Immature natural killer cell (primary cell): ENCODE data around the gene PRKCB. TPM values are rescaled to one million over a fixed set of nuclear protein-coding genes. Genes with fewer than 3 reads are reported as not detected.
A peak's percentile ranks its signal among the peaks of the same experiment; 100 is the strongest.

Experiments
- DNase-seq, 3 donors: peaks; one replicate each; pipeline ENCODE4 v3.0.0; 2022; ENCODE audit warnings: mixed read lengths in 1 of 3
- H3K27ac Mint-ChIP-seq, 6 donors: one replicate each; pipeline ENCODE4 v1.8.0; 2020; ENCODE audit warnings: mixed read lengths in 6 of 6, mild to moderate bottlenecking in 5 of 6, inconsistent platforms in 4 of 6, moderate library complexity in 3 of 6
- H3K27me3 Mint-ChIP-seq, 3 donors: one replicate each; pipeline ENCODE4 v1.8.0; 2020 to 2021; ENCODE audit warnings: low read depth in 3 of 3, mild to moderate bottlenecking in 3 of 3, mixed read lengths in 3 of 3, moderate library complexity in 3 of 3, inconsistent platforms in 1 of 3
- H3K36me3 Mint-ChIP-seq, 3 donors: one replicate each; pipeline ENCODE4 v1.8.0; 2020; ENCODE audit warnings: mixed read lengths in 3 of 3, inconsistent platforms in 2 of 3, mild to moderate bottlenecking in 2 of 3
- H3K4me1 Mint-ChIP-seq, 2 donors: one replicate each; pipeline ENCODE4 v1.8.0; 2020; ENCODE audit warnings: inconsistent platforms in 2 of 2, mild to moderate bottlenecking in 2 of 2, mixed read lengths in 2 of 2, moderate library complexity in 1 of 2
- H3K4me3 Mint-ChIP-seq, 5 donors: one replicate each; pipeline ENCODE4 v1.8.0; 2020; ENCODE audit warnings: mild to moderate bottlenecking in 5 of 5, mixed read lengths in 5 of 5, inconsistent platforms in 3 of 5, moderate library complexity in 3 of 5
- H3K9me3 Mint-ChIP-seq, 6 donors: one replicate each; pipeline ENCODE4 v1.8.0; 2020; ENCODE audit warnings: mild to moderate bottlenecking in 6 of 6, mixed read lengths in 6 of 6, inconsistent platforms in 4 of 6, moderate library complexity in 3 of 6
- polyA plus RNA-seq, 3 donors: library from polyadenylated mRNA; unstranded; fragments of 300-500 nt; fragmentation: Illumina TruSeq; gene quantifications; one replicate each; pipeline ENCODE4 v1.2.3, GENCODE V29; 2021

The PRKCB gene
- polyA plus RNA-seq, 3 donors from 2014 or later = 78.7 to 110 (median 104) TPM

DNA sequence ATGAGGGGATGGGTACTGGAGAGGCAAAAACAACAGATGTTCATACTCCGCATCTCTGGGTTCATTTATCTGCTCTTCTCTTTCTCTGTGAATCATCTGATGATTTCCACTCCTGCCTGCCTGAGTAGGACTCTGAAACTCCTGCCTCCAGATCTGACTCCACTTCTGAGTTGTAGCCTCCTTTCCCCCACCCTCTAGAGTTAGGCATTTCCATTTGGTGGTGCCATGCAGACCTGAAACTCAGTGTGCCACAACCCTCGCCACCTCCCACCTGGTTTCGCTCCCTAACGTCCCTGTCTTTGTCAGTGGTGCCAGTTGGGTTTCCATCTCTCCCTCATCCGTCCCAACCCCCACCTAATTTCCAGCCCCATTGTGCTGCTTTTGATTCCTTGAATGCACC lies 126.2 kb downstream of the PRKCB start:
- peaks cover 6 to 8% (median 8%) of the 10 kb centered on the region in 3 donors for H3K36me3 Mint-ChIP-seq
- peak overlapping the region in 1 of 6 donors; percentile 65 for H3K27ac Mint-ChIP-seq
- no peaks in the 10 kb centered on the region for H3K9me3 Mint-ChIP-seq
- peaks cover 57 to 70% of the 10 kb centered on the region in 2 donors for H3K4me1 Mint-ChIP-seq
- H3K4me3 Mint-ChIP-seq = no peak overlapping the region
- DNase-seq = no peak
- peaks cover 0 to 3% (median 0%) of the 10 kb centered on the region in 3 donors for H3K27me3 Mint-ChIP-seq

DNA sequence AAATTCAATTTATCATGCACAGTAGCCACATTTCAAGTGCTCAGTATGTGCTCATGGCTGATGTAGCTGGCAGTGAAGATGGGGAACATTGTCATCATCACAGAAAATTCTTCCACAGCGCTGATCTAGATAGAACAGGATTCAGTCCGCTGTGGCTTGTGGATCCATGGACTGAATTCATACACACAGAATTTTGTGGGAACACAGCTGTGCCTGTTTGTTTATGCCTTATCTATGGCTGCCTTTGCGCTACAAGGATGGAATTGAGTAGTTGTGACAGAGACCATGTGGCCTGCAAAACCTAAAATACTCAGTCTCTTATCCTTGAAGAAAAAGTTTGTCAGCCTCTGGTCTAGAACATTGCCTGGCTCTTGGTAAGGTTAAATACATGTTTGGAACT lies 128.4 kb downstream of the PRKCB start:
- no peak overlapping the region for H3K4me3 Mint-ChIP-seq
- H3K27ac Mint-ChIP-seq = no peak overlapping the region
- H3K4me1 Mint-ChIP-seq = peaks cover 56 to 76% of the 10 kb centered on the region in 2 donors
- H3K27me3 Mint-ChIP-seq = peaks cover 0 to 4% (median 0%) of the 10 kb centered on the region in 3 donors
- DNase-seq = no peak
- H3K36me3 Mint-ChIP-seq = peaks cover 6 to 11% (median 8%) of the 10 kb centered on the region in 3 donors
- H3K9me3 Mint-ChIP-seq = no peaks in the 10 kb centered on the region

DNA sequence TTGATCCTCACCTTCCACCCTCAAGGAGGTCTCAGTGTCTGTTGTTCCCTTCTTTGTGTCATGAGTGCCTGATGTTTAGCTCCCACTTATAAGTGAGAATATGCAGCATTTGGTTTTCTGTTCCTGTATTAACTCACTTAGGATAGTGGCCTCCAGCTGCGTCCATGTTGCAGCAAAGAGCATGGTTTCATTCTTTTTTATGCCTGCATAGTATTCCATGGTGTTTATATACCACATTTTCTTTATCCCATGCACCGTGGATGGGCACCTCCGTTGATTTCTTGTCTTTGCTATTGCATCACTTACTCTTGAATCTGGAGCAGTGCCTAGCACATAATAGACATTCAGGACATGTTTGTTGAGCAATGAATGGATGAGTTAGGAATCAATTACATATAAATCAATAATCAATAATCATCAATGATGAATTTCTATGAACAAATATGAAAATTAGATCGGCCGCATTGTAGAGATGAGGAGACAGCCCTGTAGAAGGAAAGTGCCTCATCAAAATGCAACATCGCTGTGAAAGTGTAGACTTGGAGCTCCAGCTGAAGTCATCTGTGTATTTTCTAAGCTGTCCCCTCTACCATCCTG lies 129.5 kb downstream of the PRKCB start:
- no peaks in the 10 kb centered on the region for H3K9me3 Mint-ChIP-seq
- peaks cover 6 to 11% (median 8%) of the 10 kb centered on the region in 3 donors for H3K36me3 Mint-ChIP-seq
- no peak overlapping the region for H3K4me3 Mint-ChIP-seq
- no peak for DNase-seq
- H3K27me3 Mint-ChIP-seq = peaks cover 0 to 4% (median 0%) of the 10 kb centered on the region in 3 donors
- H3K4me1 Mint-ChIP-seq = peaks cover 48 to 76% of the 10 kb centered on the region in 2 donors
- H3K27ac Mint-ChIP-seq = peak overlapping the region in 1 of 6 donors; percentile 5

DNA sequence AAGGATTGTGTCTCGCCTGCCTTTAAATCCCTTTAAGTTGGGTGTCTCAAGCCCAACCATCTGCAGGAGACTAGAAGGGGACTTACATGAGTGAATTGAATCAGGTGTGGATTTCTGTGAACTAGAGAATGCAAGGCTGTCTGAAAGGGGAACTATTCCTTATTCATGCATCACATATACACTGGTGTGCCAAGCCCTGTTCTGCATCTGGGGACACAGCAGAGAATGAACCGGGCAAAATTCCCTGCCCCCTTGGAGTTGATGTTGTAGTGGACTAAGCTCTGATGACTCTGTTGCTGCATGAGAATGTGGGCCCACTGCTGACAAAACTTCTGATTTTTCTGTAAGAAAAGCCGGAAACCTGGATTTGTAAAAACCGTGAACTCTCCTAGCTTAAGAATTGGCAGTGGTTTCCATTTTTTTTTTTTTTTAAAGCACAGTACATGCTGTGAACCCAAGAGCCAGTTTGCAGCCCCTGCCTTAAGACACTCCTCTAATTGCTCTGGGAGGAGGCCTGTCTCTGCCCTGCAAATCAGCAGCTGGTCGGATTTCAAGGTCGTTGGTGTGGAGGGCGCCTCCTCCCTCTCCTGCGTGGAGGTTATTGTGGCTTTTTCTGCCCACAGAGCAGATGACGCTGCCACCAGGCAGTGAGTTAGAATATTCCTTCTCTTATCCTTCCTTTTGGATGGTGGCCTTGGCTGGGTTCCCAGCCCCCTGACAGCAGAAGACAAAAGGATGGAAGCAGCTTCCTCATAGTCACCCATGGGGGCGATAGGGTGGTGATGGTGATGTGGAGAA lies 131.0 kb downstream of the PRKCB start:
- Mint-ChIP-seq H3K27me3 (peaks cover 0 to 6% (median 0%) of the 10 kb centered on the region in 3 donors), H3K9me3 (no peaks in the 10 kb centered on the region), H3K36me3 (peaks cover 6 to 12% (median 11%) of the 10 kb centered on the region in 3 donors), H3K27ac (peak overlapping the region; percentile 14 to 65 (median 43)), H3K4me3 (peak overlapping the region in 1 of 5 donors; percentile 8), H3K4me1 (peaks cover 37 to 68% of the 10 kb centered on the region in 2 donors)
- no peak for DNase-seq

DNA sequence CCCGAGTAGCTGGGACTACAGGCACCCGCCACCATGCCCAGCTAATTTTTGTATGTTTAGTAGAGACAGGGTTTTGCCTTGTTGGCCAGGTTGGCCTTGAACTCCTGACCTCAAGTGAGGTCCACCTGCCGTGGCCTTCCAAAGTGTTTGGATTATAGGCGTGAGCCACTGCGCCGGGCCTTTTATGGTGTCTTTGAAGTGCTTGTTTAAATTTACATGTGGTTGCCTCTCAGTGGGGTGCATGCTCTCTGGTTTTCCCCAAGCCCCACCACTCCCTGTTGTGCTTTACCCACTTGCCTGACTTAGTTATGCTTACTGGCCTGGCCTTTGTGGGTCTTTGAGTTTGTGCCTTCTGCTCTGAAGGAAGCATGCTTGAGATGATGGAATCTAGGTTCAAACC lies 132.0 kb downstream of the PRKCB start:
- peaks cover 0 to 6% (median 0%) of the 10 kb centered on the region in 3 donors for H3K27me3 Mint-ChIP-seq

DNA sequence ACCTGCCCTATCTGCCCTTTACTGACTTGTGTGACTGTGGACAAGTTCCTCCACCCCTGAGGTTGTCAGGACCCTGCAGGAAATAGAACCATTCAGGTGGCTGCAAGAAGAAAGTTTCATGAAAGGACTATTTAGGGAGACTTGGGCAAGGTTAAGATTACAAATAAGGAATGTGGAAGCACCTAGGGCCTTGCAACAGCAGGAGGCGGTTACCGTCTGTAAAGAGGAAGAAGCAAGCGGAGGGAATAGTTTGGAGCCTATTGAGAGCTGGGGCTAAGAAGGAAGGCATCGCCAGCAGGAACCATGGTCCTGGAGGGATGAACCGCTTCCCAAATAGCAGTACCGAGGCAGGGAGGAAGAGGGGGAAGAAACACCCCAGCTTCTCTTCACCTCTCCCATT lies 132.4 kb downstream of the PRKCB start:
- Mint-ChIP-seq H3K27me3 (peaks cover 0 to 6% (median 0%) of the 10 kb centered on the region in 3 donors), H3K4me1 (peaks cover 30 to 66% of the 10 kb centered on the region in 2 donors), H3K36me3 (peaks cover 3 to 12% (median 11%) of the 10 kb centered on the region in 3 donors), H3K4me3 (no peak overlapping the region), H3K27ac (peak overlapping the region in 1 of 6 donors; percentile 67), H3K9me3 (no peaks in the 10 kb centered on the region)
- no peak for DNase-seq

More for the DNA sequence above, 132.0 kb downstream of the PRKCB start:
- Mint-ChIP-seq H3K9me3 (no peaks in the 10 kb centered on the region), H3K36me3 (peaks cover 5 to 12% (median 11%) of the 10 kb centered on the region in 3 donors), H3K4me3 (no peak overlapping the region), H3K4me1 (peaks cover 31 to 66% of the 10 kb centered on the region in 2 donors), H3K27ac (peak overlapping the region in 1 of 6 donors; percentile 67)
- DNase-seq = no peak

DNA sequence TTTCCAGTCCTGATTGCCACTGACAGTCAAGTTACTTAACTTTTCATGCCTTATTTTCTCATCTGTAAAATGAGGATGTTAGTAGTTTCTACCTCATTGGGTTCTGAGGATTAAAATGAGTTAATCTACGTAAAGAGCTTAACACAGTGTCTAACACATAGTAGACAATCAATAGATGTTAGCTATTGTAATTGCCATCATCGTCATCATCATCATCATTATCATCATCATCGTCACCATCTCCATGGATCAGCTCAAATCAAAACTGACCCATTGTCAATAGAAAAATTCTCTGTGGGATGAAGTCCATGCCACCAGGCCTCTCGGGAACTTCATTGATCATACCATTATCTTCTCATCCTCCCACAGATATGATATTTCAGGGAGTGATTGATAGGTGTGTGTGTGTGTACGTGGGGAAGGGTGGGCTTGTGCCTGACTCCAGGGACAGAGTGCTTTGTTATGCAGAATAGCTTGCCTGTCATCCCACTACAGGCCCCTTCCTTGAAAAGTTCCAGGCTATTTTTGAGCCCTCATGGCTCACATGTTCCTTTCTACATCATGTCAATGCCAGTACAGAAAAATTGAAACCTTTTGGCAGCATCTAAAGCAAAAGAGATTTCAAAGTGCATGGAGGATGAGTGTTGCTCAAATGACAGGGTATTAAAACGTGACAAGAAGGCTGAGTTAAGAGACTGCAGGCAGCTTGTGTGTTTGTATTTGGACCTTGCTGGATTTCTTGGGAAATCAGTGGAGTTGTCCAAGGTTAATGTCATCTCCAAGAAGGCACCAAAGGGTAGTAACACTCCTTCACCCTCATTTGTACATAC lies 133.9 kb downstream of the PRKCB start:
- H3K4me3 Mint-ChIP-seq = no peak overlapping the region
- no peaks in the 10 kb centered on the region for H3K9me3 Mint-ChIP-seq
- no peak for DNase-seq
- H3K4me1 Mint-ChIP-seq = peaks cover 38 to 76% of the 10 kb centered on the region in 2 donors
- peaks cover 0 to 4% (median 0%) of the 10 kb centered on the region in 3 donors for H3K27me3 Mint-ChIP-seq
- H3K27ac Mint-ChIP-seq = peak overlapping the region in 1 of 6 donors; percentile 0
- H3K36me3 Mint-ChIP-seq = peaks cover 3 to 12% (median 7%) of the 10 kb centered on the region in 3 donors

DNA sequence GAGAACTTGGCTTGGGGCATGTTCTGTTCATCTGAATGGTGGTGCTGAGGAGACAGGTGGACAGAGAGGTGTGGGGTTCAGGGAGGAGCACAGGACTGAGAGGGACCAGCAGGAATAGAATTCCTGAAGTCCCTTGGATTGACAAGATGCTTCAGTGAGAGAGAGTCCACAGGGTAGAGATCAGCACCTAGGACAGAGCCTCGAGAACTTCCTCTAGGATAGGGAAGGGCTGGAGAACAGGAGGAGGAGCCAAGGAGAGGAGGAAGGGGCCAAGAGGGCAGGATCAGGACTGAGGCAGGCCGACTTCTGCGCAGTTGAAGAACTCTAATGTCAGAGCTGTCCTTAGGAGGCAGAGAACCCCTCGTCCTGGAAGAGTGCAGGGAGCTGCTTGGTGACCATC lies 138.4 kb downstream of the PRKCB start:
- H3K27ac Mint-ChIP-seq = peak overlapping the region in 3 of 6 donors; percentile 3 to 54 (median 24)
- peaks cover 51 to 75% of the 10 kb centered on the region in 2 donors for H3K4me1 Mint-ChIP-seq
- peaks cover 0 to 4% (median 0%) of the 10 kb centered on the region in 3 donors for H3K36me3 Mint-ChIP-seq
- H3K4me3 Mint-ChIP-seq = no peak overlapping the region
- peaks cover 0 to 3% (median 0%) of the 10 kb centered on the region in 3 donors for H3K27me3 Mint-ChIP-seq
- no peaks in the 10 kb centered on the region for H3K9me3 Mint-ChIP-seq
- no peak for DNase-seq

DNA sequence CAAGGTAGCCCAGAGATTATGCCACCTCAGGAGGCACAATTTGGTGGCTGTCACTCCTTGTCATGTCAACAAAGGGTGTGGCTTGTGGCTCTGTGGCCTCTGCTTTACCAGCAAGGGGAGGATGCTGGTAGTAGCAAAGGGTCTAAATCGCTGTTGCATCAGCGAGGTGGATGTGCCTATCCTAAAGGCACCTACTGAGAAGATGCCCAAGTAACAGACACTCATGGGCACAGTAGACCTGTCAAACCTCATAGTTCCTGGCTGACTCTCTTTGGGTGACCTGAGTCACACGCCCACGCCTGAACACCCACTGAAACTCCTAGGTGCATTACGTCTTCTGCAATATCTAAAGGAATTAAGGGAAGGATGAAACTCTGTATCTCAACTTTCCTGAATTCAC lies 139.5 kb downstream of the PRKCB start:
- peaks cover 48 to 70% of the 10 kb centered on the region in 2 donors for H3K4me1 Mint-ChIP-seq
- no peak for DNase-seq
- peak overlapping the region in 2 of 6 donors; percentile 35 to 66 for H3K27ac Mint-ChIP-seq
- H3K27me3 Mint-ChIP-seq = peaks cover 0 to 3% (median 0%) of the 10 kb centered on the region in 3 donors
- no peak overlapping the region for H3K4me3 Mint-ChIP-seq
- no peaks in the 10 kb centered on the region for H3K9me3 Mint-ChIP-seq
- peaks cover 0 to 4% (median 0%) of the 10 kb centered on the region in 3 donors for H3K36me3 Mint-ChIP-seq

DNA sequence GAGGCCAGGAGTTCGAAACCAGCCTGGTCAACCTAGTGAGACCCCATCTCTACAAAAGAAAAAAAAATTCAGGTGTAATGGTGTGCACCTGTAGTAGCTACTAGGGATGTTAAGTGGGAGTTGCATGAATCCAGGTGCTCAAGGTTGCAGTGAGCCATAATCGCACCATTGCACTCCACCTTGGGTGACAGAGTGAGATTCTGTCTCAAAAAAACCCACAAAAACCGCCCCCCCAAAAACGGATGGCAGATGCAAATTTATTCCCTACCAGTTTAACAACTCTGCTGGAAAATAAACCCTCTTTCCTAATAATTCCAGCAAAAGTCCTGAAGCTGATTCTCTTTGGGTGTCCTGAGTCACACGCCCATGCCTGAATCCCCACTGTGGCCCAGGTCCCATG lies 140.3 kb downstream of the PRKCB start:
- Mint-ChIP-seq H3K36me3 (peaks cover 0 to 4% (median 0%) of the 10 kb centered on the region in 3 donors), H3K27me3 (peaks cover 0 to 3% (median 3%) of the 10 kb centered on the region in 3 donors), H3K27ac (peak overlapping the region; percentile 33 to 73 (median 59)), H3K4me3 (peak overlapping the region in 2 of 5 donors; percentile 18 to 51), H3K4me1 (peaks cover 50 to 78% of the 10 kb centered on the region in 2 donors), H3K9me3 (no peaks in the 10 kb centered on the region)
- no peak for DNase-seq

DNA sequence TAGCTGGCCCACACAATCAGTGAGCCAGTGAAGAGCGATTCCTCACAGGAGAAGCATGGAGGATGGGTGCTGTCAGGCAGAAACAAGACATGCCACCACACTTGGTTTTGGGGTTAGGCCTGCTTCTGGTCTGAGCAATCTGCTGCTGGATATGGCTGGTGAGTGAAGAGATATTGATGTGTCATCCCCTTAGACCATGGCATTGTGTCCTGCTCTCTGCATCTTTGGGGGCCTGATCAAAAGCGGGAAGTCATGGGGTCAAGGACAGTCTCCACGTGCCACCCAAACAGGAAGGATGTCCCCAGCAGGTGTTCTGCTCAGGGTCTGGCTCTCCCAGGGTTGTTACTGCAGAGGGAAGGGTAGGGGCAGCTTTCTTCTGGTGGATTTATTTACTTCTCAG lies 140.7 kb downstream of the PRKCB start:
- Mint-ChIP-seq H3K4me3 (peak overlapping the region in 2 of 5 donors; percentile 18 to 51), H3K36me3 (peaks cover 0 to 2% (median 0%) of the 10 kb centered on the region in 3 donors), H3K9me3 (no peaks in the 10 kb centered on the region), H3K27ac (peak overlapping the region; percentile 33 to 73 (median 59)), H3K27me3 (peaks cover 0 to 3% (median 2%) of the 10 kb centered on the region in 3 donors), H3K4me1 (peaks cover 50 to 76% of the 10 kb centered on the region in 2 donors)
- peak in 1 of 3 donors; percentile 6 for DNase-seq

DNA sequence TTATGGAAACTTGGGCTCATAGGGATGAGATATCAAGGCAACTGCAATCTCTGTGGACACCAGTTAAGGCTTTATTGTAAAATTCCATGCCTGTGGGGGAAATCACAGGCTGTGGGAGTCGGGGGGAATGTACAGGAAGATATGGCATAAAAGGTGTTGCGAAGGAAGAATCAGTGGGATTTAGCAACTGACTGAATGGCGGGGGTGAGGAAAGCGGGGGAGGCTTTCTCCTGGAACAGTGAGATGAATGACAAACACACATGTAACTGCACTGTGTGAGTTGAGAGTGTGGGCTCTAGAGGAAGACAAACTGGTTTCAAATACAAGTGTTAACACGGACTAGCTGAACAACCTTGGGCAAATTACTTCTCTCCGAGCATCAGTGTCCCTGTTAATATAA lies 143.7 kb downstream of the PRKCB start:
- H3K27ac Mint-ChIP-seq = no peak overlapping the region

DNA sequence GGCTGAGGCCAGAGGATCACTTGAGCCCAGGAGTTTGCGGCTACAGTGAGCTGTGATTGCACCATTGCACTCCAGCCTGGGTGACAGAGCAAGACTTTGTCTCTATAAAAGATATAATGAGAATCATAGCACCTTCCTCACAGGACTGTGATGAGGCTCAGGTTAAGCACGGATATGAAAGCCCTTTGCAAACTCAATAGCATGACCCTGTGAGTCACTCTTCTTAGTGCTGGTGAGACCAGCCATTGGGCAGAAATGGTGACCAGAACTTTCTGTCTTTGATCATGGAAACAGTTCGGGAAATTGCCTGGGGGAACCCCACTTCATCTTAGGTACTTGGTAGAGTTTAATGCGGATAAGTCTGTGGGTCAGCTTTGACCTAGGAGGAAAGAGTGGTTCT lies 144.2 kb downstream of the PRKCB start:
- Mint-ChIP-seq H3K4me3 (no peak overlapping the region), H3K27ac (peak overlapping the region in 1 of 6 donors; percentile 3), H3K36me3 (no peaks in the 10 kb centered on the region), H3K27me3 (peaks cover 0 to 4% (median 0%) of the 10 kb centered on the region in 3 donors), H3K4me1 (peaks cover 37 to 48% of the 10 kb centered on the region in 2 donors), H3K9me3 (no peaks in the 10 kb centered on the region)
- DNase-seq = no peak

More for the DNA sequence above, 143.7 kb downstream of the PRKCB start:
- H3K9me3 Mint-ChIP-seq = no peaks in the 10 kb centered on the region
- no peak overlapping the region for H3K4me3 Mint-ChIP-seq
- H3K4me1 Mint-ChIP-seq = peaks cover 42 to 53% of the 10 kb centered on the region in 2 donors
- H3K27me3 Mint-ChIP-seq = peaks cover 0 to 4% (median 2%) of the 10 kb centered on the region in 3 donors
- DNase-seq = no peak
- H3K36me3 Mint-ChIP-seq = no peaks in the 10 kb centered on the region
